HG02840 (cell line): ENCODE results near the gene TLE1.
"Not testable (repeated sequence)": the region's sequence is repeated elsewhere in the genome, so short reads cannot be mapped to it uniquely, and the experiment has no call there.

Experiments
- ATAC-seq: cut with Tn5 transposase; IDR thresholded peaks from one replicate; pipeline ENCODE4 v1.9.1; 2021; ENCODE audit warnings: mild to moderate bottlenecking, moderate library complexity, moderate number of reproducible peaks; ENCODE audit not compliant: unreplicated experiment, low FRiP score

TLE1 gene

DNA sequence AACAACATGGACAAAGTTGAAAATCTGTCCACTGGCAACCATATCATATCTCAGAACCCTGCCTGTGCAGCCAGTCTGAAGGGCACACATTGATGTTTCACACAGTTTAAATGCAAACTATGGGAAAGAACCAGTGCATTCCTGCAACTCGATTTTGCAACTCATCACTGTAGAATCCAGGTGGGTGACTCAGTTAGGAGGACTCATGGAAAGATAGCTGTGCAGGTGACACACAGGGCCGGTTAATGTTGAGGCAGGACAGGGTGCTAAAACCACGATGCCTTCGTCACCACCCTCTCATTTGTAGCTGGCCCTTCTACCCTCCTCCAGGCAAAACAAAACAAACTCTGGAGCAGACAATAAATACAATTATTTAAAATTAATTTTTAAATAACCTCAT is 62.8 kb downstream of the TLE1 start:
- ATAC-seq, result no peak

- ATAC-seq, result no peak
Observed at GRCh38 chr9:81625969-81626368, 63.4 kb downstream of the TLE1 start.

DNA sequence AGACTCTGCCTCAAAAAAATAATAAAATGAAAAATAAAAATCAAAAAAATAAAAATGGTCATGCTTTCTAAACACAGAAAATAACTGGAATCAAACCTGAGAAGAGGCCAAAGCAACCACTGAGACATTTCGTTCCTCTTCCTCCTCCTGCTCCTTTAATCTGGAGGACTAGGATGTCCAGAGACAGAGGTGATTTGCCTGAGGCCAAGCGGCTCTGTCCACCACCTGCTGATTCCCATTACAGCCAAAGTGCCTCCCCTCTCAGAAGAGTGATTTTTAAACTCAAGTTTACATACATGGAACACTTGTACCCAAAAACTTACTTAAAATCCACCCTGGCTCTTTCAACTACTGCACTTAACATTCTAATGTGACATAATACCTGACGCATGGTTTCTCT is 65.6 kb downstream of the TLE1 start:
- no peak for ATAC-seq

DNA sequence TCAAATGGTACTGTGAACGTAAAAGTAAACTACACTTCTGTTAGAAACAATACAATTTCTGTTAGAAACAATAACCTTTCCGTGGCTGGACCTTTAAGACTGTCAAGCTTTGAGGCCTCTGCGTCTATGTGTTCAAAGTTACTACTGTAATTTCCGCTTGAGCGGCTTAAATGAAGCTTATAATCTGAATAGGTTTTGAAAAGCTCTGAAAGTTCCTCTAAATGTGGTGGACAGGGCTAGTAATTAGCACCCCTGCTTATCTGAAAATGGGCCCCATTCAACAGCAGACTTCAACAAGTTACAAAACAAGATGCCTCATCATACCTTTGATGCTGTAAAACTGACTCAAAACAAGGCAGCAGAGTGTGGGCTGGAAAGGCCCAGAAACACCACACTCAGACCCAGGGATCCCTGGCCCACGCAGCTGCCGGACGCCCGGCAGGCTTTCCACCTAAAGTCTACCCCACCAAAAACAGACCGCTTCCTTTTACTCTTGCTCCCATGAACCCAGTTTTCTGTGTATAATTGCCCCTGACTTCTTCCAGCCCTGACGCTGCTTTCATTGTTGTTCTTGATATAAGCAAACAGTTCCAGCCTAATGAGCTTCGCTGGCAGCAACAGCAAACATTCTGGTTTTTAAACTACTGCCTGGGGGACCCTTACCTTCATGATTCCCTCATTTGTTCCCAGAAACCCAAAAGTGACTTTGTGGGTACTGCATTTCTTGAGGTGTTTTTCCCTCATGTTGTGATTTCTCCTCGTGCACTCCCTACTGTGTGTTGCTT is 66.7 kb downstream of the TLE1 start:
- ATAC-seq, result no peak

DNA sequence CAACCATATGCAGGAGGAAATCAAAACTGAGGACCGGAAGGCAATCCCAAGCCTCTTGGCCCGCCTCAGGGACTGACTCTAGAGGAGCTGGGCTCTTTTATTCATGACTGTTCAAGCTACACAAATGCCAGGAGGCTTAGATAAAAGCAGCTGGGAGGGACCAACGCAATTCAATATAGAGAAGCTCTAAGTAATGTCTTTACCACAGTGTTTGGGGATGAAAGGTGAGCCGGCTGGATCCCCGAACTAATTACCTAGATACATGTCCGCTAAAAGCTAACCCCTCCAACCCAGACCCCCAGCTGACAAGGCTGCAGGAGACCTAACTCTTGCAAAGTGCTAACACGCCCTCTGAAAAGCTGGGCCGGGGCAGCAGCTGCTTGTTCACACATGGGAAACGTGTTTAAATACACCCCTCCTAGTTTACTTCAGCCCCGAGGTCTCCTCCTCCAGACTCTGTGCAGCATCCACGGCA is 67.5 kb downstream of the TLE1 start:
- ATAC-seq, result no peak

DNA sequence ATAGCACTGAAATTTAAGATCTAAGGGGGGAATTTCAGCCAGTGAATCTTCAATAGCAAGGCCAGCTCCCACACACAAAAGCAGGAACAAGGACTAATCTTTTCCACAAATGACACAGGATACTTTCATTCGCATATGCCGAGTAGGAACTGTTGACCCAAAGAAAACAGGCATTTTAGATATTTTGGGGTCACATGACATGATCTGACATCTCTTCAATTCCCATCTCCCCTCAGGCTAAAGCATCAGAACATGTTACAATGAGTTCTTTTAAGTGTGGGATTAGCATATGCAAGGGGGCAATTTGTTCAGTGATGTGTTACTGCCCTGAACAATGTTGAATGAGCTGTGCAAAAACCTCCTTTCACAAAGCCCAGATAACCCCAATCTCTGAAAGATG is 68.2 kb downstream of the TLE1 start:
- ATAC-seq, result no peak

- no peak for ATAC-seq
Observed at GRCh38 chr9:81620002-81620390, 69.4 kb downstream of the TLE1 start.

- ATAC-seq, result no peak
Observed at GRCh38 chr9:81619353-81620001, 69.9 kb downstream of the TLE1 start.

DNA sequence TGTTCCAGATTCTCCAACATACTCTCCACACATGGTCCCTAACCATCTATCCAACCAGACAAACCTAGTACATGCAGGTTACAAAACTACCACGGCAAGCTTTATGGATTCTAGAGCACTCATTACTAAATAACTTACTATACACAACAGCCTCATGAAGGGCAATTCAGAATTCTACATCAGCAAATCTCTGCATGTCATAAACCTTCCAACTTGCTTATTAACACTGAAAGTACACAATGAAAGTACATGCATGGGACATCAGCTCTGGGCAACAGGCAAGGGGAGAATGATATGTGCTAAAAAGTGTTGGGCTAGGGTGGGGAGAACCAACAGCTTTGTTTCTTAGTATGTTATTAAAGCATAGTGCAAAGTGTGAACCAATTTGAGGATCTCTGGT is 70.4 kb downstream of the TLE1 start:
- ATAC-seq, result no peak

DNA sequence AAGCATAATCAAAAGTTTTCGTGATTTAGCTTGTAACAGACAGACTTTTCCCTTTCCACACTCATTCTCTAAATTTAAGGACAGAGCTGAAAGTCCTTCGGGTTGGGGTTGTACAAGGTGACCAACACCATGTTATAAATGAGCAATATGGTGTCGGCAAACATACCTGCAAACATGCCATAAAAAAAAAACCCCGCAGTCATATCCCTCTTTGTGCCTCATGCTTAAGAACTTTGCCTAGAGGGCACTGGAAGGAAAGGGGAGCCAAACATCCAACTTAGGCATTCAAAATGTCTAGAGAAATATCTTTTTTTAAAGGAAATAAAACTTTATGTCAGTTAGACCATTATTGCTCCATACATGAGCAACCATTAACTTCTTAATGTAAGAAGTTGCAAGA is 73.2 kb downstream of the TLE1 start:
- ATAC-seq, result no peak

GRCh38 chr9:81614335-81614734 is 75.0 kb downstream of the TLE1 start:
- ATAC-seq, result no peak

DNA sequence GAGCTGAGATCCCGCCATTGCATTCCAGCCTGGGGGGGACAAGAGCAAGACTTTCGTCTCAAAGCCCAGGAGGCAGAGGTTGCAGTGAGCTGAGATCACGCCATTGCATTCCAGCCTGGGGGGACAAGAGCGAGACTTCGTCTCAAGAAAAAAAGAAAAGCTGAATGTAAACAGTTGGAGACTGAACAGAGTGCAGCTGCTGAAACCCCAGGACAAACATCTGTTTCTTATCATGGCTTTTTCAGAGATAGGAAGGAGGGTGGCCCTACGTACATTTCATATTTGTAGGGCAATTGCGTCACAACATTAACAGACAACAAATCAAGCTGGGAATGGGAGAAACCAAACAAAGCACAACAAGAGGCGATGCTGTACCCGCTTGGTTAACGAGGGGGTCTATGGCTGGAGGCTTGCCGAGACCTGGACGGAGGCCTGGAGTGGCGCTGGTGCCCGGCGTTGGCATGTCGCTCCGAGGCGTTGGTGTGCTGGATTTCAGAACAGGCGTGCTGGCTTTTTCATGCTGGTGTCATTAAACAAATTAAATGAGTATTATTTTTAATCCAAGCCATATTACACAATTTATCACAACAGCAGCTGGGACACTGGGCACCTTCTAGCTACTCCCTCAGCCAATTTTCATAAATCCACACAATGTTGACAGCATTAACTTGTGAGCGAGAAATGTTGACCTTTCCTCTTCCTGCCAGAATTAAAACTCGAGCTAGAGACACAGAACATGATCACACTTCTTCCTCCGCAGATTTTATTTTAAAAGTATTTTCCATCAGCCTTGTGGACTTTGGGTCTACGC is 76.1 kb downstream of the TLE1 start:
- no peak for ATAC-seq

- no peak for ATAC-seq
Observed at GRCh38 chr9:81611664-81612063, 77.7 kb downstream of the TLE1 start.

DNA sequence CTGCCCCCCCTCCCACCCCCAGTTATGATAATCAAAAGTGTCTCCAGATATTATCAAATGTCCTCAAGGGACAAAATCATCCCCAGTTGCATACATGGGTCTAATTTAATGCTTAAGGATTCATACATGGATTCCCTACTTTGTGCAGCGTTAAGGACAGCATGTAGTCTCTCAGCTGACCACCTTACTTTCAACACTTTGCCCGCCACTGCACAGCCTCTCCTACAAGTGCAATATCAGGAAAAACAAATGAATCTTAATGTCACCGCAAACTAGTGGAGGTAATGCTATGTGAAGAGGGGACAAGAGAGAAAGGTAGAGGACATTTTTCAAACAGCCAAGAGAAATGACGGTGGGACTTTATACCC is 78.6 kb downstream of the TLE1 start:
- ATAC-seq, result no peak

DNA sequence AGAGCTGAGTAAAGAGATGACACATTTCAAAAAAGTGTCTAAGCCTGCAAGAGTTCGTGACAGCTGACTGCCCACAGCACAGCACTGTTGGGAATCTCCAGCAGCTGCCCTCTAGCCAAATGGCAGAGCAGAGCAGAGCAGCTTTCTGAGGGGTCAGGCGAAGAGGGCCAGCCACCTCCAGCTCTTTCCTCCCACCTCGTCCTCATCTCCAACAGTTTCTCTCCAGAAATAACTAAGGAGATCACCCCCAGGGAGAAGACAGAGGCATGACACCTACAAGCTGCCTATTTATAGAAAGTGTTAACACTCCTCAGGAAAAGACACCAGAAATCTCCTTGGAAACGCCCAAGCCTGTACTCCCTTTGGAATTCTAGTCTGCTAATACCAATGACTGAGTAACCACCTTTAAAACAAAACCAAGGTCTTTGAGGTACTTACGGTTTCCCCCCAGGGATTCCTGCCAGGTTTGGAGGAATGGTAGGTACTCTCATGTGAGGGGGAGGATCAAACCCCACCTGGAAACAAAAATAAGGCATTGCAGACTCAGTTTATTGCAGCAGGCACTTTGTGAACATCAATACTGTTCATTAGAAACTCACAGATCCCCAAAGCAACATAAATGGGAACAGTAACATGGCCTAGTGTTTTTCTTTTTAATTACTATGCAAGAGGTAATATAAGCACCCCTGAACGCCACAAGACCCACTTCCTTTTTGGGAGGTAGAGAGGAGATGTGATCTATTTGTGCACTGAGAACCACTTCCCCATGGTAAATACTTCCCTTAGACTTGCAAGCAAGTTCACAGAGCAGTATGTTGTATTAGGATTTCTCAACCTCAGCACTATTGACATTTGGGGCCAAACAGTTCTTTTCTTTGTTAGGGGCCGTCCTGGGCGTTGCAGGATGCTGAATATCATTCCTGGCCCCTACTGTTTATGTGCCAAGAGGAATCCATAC is 79.3 kb downstream of the TLE1 start:
- no peak for ATAC-seq

GRCh38 chr9:81608289-81608657 is 81.1 kb downstream of the TLE1 start:
- no peak for ATAC-seq

GRCh38 chr9:81607593-81608288 is 81.6 kb downstream of the TLE1 start:
- ATAC-seq, result no peak

GRCh38 chr9:81606261-81606660 is 83.1 kb downstream of the TLE1 start:
- not testable (repeated sequence) for ATAC-seq

GRCh38 chr9:81605170-81605670 is 84.1 kb downstream of the TLE1 start:
- no peak for ATAC-seq
